NCI-H2171 (cell line): ENCODE results near the gene THBD.
A peak's percentile ranks its signal among the peaks of the same experiment; 100 is the strongest.

ENCODE experiments used
- DNase-seq: peaks from one replicate; lab custom pipeline; 2025; lab: John Stamatoyannopoulos, UW

Gene THBD

GRCh38 chr20:23061734-23062561, 12.5 kb upstream of the THBD start:
- DNase-seq: no peak

GRCh38 chr20:23061262-23061661, 11.8 kb upstream of the THBD start:
- DNase-seq: no peak

- DNase-seq: no peak
Measured at GRCh38 chr20:23060629-23061028, 11.2 kb upstream of the THBD start.

- no peak for DNase-seq
Measured at GRCh38 chr20:23059846-23060245, 10.4 kb upstream of the THBD start.

- no peak for DNase-seq
Measured at GRCh38 chr20:23059001-23059400, 9.5 kb upstream of the THBD start.

- DNase-seq: no peak
Measured at GRCh38 chr20:23058240-23058639, 8.8 kb upstream of the THBD start.

- no peak for DNase-seq
Measured at GRCh38 chr20:23052904-23053303, 3.4 kb upstream of the THBD start.

- DNase-seq: no peak
Measured at GRCh38 chr20:23050847-23051627, 1.6 kb upstream of the THBD start.

- DNase-seq: no peak
Measured at GRCh38 chr20:23050076-23050838, 785 bp upstream of the THBD start.

- DNase-seq: peak; percentile 7
Measured at GRCh38 chr20:23048283-23049200, 930 bp downstream of the THBD start.

GRCh38 chr20:23047738-23048214, 1.7 kb downstream of the THBD start:
- DNase-seq: no peak

GRCh38 chr20:23047001-23047737, 2.3 kb downstream of the THBD start:
- DNase-seq: no peak

- DNase-seq: no peak
Measured at GRCh38 chr20:23046431-23046830, 3.0 kb downstream of the THBD start.

GRCh38 chr20:23043376-23043775, 6.1 kb downstream of the THBD start:
- DNase-seq: no peak

GRCh38 chr20:23042270-23042669, 7.2 kb downstream of the THBD start:
- no peak for DNase-seq

GRCh38 chr20:23039885-23040508, 9.5 kb downstream of the THBD start:
- no peak for DNase-seq

GRCh38 chr20:23039136-23039875, 10.2 kb downstream of the THBD start:
- DNase-seq: no peak

GRCh38 chr20:23037017-23037481, 12.4 kb downstream of the THBD start:
- DNase-seq: no peak

GRCh38 chr20:23036371-23036770, 13.1 kb downstream of the THBD start:
- DNase-seq: no peak
